SK-N-SH (cell line): ENCODE data around the gene FBXO36. TPM values are rescaled to one million over a fixed set of nuclear protein-coding genes. Genes with fewer than 3 reads are reported as not detected.

Source experiments
- CTCF ChIA-PET: fragments of 300-600, 350-600 bp; formaldehyde crosslinking; extraction: SDS; loops from one replicate; lab custom pipeline; 2021; lab: Yijun Ruan, JAX
- POLR2A ChIA-PET: fragments of 350-600 bp; sonication (Branson Sonifier 250); formaldehyde crosslinking; extraction: SDS; loops from one replicate; lab custom pipeline; 2020; ENCODE audit warnings: antibody characterized with exemption, inconsistent platforms; lab: Yijun Ruan, JAX
- DNase-seq: peaks from one replicate; pipeline ENCODE4 v3.0.0; 2012
- H2AFZ ChIP-seq: fragments of 200-600 bp; sonication (generic); 2 replicates; pipeline ENCODE4 v1.8.1; 2016; ENCODE audit warnings: antibody characterized with exemption, mild to moderate bottlenecking, low read depth
- H3F3A ChIP-seq: fragments of 200-600 bp; sonication (generic); replicated peaks from 2 replicates; pipeline ENCODE3; 2016; ENCODE audit warnings: antibody characterized with exemption, mild to moderate bottlenecking; ENCODE audit not compliant: insufficient read depth
- H3K27ac ChIP-seq, 2 experiments: fragments of 200-500 bp in 1 of 2; fragments of 200-600 bp in 1 of 2; sonication (Bioruptor generic) in 1 of 2; sonication (generic), shearing (Covaris generic) in 1 of 2; 2 replicates each; pipeline versions ENCODE4 v1.5.1 to v1.6.1; 2014 to 2016; ENCODE audit warnings: low read depth in 2 of 2, inconsistent platforms in 1 of 2, low read length in 1 of 2, mild to moderate bottlenecking in 1 of 2, mixed read lengths in 1 of 2
- H3K27me3 ChIP-seq: fragments of 200-600 bp; sonication (generic), shearing (Covaris generic); 2 replicates; pipeline ENCODE4 v1.6.1; 2016; ENCODE audit warnings: mixed run types; ENCODE audit not compliant: insufficient read depth
- H3K36me3 ChIP-seq, 2 experiments: fragments of 200-500 bp in 1 of 2; fragments of 200-600 bp in 1 of 2; sonication (Bioruptor generic) in 1 of 2; sonication (generic) in 1 of 2; replicated peaks in 1 of 2; 2 replicates each; pipeline versions ENCODE3 to v1.5.1; 2014 to 2016; ENCODE audit warnings: low read length in 1 of 2, mild to moderate bottlenecking in 1 of 2; ENCODE audit not compliant: insufficient read depth in 2 of 2, control insufficient read depth in 1 of 2
- H3K4me1 ChIP-seq, 2 experiments: fragments of 200-500 bp in 1 of 2; fragments of 200-600 bp in 1 of 2; sonication (Bioruptor generic) in 1 of 2; sonication (generic), shearing (Covaris generic) in 1 of 2; 2 replicates each; pipeline versions ENCODE4 v1.5.1 to v1.6.1; 2014 to 2016; ENCODE audit warnings: low read depth in 1 of 2, low read length in 1 of 2, mixed run types in 1 of 2; ENCODE audit not compliant: insufficient read depth in 2 of 2, control insufficient read depth in 1 of 2
- H3K4me2 ChIP-seq: fragments of 200-600 bp; sonication (generic), shearing (Covaris generic); 2 replicates; pipeline ENCODE4 v1.6.1; 2017; ENCODE audit warnings: mixed run types
- H3K4me3 ChIP-seq, 2 experiments: fragments of 200-500 bp in 1 of 2; fragments of 200-600 bp in 1 of 2; sonication (Bioruptor generic) in 1 of 2; sonication (generic), shearing (Covaris generic) in 1 of 2; 2 replicates each; pipeline versions ENCODE4 v1.5.1 to v1.8.1; 2014 to 2016; ENCODE audit warnings: low read depth in 2 of 2, inconsistent platforms in 1 of 2, low read length in 1 of 2, mild to moderate bottlenecking in 1 of 2, mixed read lengths in 1 of 2, moderate library complexity in 1 of 2
- H3K79me2 ChIP-seq: fragments of 200-600 bp; sonication (generic); 2 replicates; pipeline ENCODE4 v1.8.1; 2017; ENCODE audit warnings: mild to moderate bottlenecking; ENCODE audit not compliant: insufficient read depth
- H3K9ac ChIP-seq: fragments of 200-600 bp; sonication (generic); 2 replicates; pipeline ENCODE4 v1.6.1; 2017; ENCODE audit warnings: mixed run types
- H3K9me2 ChIP-seq: fragments of 200-600 bp; sonication (generic); 2 replicates; pipeline ENCODE4 v1.6.1; 2017; ENCODE audit warnings: mixed run types
- H3K9me3 ChIP-seq: fragments of 200-600 bp; sonication (generic); 2 replicates; pipeline ENCODE4 v1.6.1; 2017; ENCODE audit warnings: mixed run types, mild to moderate bottlenecking, moderate library complexity
- H4K20me1 ChIP-seq: fragments of 200-600 bp; sonication (generic); 2 replicates; pipeline ENCODE4 v1.6.1; 2017; ENCODE audit warnings: mild to moderate bottlenecking, mixed run types; ENCODE audit not compliant: insufficient read depth
- CTCF ChIP-seq: fragments of 200-600 bp; sonication (generic); IDR thresholded peaks from 2 replicates; pipeline ENCODE4 v1.6.1; 2017; ENCODE audit warnings: antibody characterized with exemption, mild to moderate bottlenecking, moderate library complexity
- EP300 ChIP-seq, 2 experiments: IDR thresholded peaks; 2 replicates each; pipeline versions ENCODE4 v1.4.0 to v1.6.1; 2012; ENCODE audit warnings: borderline replicate concordance in 1 of 2, low read depth in 1 of 2, low read length in 1 of 2
- EZH2phosphoT487 ChIP-seq: fragments of 200-600 bp; sonication (generic); IDR thresholded peaks from 2 replicates; pipeline ENCODE4 v1.6.1; 2017; ENCODE audit warnings: low read depth, mixed run types, mild to moderate bottlenecking, antibody characterized with exemption, moderate library complexity, borderline replicate concordance
- IRF3 ChIP-seq: fragments of 150-350 bp; IDR thresholded peaks from 2 replicates; pipeline ENCODE4 v1.6.1; 2016; ENCODE audit warnings: mild to moderate bottlenecking, low read depth, low read length
- JUND ChIP-seq: IDR thresholded peaks from 2 replicates; pipeline ENCODE4 v1.4.0; 2012
- MXI1 ChIP-seq: IDR thresholded peaks from 2 replicates; pipeline ENCODE4 v1.6.1; 2012; ENCODE audit warnings: mild to moderate bottlenecking, low read depth, low read length, improper control_type of control experiment
- NRF1 ChIP-seq: IDR thresholded peaks from 2 replicates; pipeline ENCODE4 v1.6.1; 2012; ENCODE audit warnings: low read depth, mild to moderate bottlenecking, low read length
- PBX3 ChIP-seq: IDR thresholded peaks from 2 replicates; pipeline ENCODE4; 2012
- POLR2AphosphoS5 ChIP-seq: IDR thresholded peaks from 2 replicates; pipeline ENCODE4 v1.6.1; 2012; ENCODE audit warnings: low read depth, low read length
- REST ChIP-seq: IDR thresholded peaks from 2 replicates; pipeline ENCODE4 v1.6.1; 2012; ENCODE audit warnings: mild to moderate bottlenecking, low read depth, low read length, moderate library complexity
- SIN3A ChIP-seq: IDR thresholded peaks from 2 replicates; pipeline ENCODE4 v1.6.1; 2012; ENCODE audit warnings: low read depth, mild to moderate bottlenecking, low read length, moderate library complexity, borderline replicate concordance
- SMC3 ChIP-seq: IDR thresholded peaks from 2 replicates; pipeline ENCODE4 v1.6.1; 2012; ENCODE audit warnings: low read depth, low read length, improper control_type of control experiment
- WGBS: methylation state at CpG from one replicate; pipeline ENCODE4 v1.1.6; 2017; ENCODE audit warnings: low lambda C conversion rate; 5-methylcytosine and 5-hydroxymethylcytosine counted together
- polyA plus RNA-seq, 3 experiments: library from polyadenylated mRNA; depleted of rRNA; stranded (reverse); fragments of >200 nt; gene quantifications; 2 replicates each; pipeline ENCODE4 v1.2.3, GENCODE V29; 2012

Gene FBXO36
- polyA plus RNA-seq, 1 of the 3 experiments (the other 2 are of a cell fraction), result 3.9 TPM

GRCh38 chr2:229942671-229943070 lies 20.4 kb downstream of the FBXO36 start:
- Histone ChIP-seq H3K36me3 (no peaks in the 10 kb centered on the region), H3K27me3 (no peaks in the 10 kb centered on the region), H3F3A (no peaks in the 10 kb centered on the region), H3K79me2 (no peaks in the 10 kb centered on the region), H3K27ac (no peak overlapping the region), H3K4me2 (no peak overlapping the region), H3K9me3 (no peaks in the 10 kb centered on the region), H3K9me2 (no peaks in the 10 kb centered on the region), H3K4me3 (no peak overlapping the region), H3K4me1 (no peaks in the 10 kb centered on the region), H3K9ac (no peak overlapping the region), H2AFZ (no peak overlapping the region), H4K20me1 (no peaks in the 10 kb centered on the region)
- 94% methylated on average over 8 of the region's 8 CpGs for WGBS
- POLR2A ChIA-PET, result no interaction called here
- TF ChIP-seq PBX3 (no peak), POLR2AphosphoS5 (no peak), MXI1 (no peak), NRF1 (no peak)
- DNase-seq, result no peak
- CTCF ChIA-PET, result interaction anchor here (1.3 kb wide), 1 partner anchor 21 kb away, joined by 3 read pairs; the partner anchor contains the start of gene TRIP12

GRCh38 chr2:229943171-229943570 lies 20.9 kb downstream of the FBXO36 start:
- no peaks in the 10 kb centered on the region for H3K9me2 ChIP-seq
- no peaks in the 10 kb centered on the region for H3K4me1 ChIP-seq
- ChIA-PET CTCF (interaction anchor here (1.3 kb wide), 1 partner anchor 21 kb away, joined by 3 read pairs; the partner anchor contains the start of gene TRIP12), POLR2A (no interaction called here)
- H3K36me3 ChIP-seq, result no peaks in the 10 kb centered on the region
- H3K4me3 ChIP-seq, result no peak overlapping the region
- H3K9ac ChIP-seq, result no peak overlapping the region
- 94% methylated on average over 2 of the region's 2 CpGs for WGBS
- H3K27me3 ChIP-seq, result no peaks in the 10 kb centered on the region
- H3F3A ChIP-seq, result no peaks in the 10 kb centered on the region
- DNase-seq, result no peak
- TF ChIP-seq SIN3A (no peak), REST (no peak), CTCF (no peak), SMC3 (no peak), EZH2phosphoT487 (no peak), POLR2AphosphoS5 (no peak), EP300 (IDR thresholded peaks at IDR 0.05; ENCODE audit: borderline replicate concordance in 1 of 2, low read depth in 1 of 2, low read length in 1 of 2) (no peak), IRF3 (no peak), JUND (no peak)
- no peak overlapping the region for H2AFZ ChIP-seq
- no peak overlapping the region for H3K27ac ChIP-seq
- H3K9me3 ChIP-seq, result no peaks in the 10 kb centered on the region
- no peaks in the 10 kb centered on the region for H3K79me2 ChIP-seq
- H3K4me2 ChIP-seq, result no peak overlapping the region
- H4K20me1 ChIP-seq, result no peaks in the 10 kb centered on the region
